NCI-H82 treated with DMSO at 0.1 percent for 48 hours (cell line): ENCODE results near the gene MAD2L2.

ENCODE experiments used
- DNase-seq: peaks from one replicate; lab custom pipeline; 2025; ENCODE audit not compliant: unreplicated experiment; lab: John Stamatoyannopoulos, UW

MAD2L2 gene

GRCh38 chr1:11705596-11705995, 24.6 kb upstream of the MAD2L2 start:
- DNase-seq, result no peak

- DNase-seq, result no peak
Observed at GRCh38 chr1:11704691-11705475, 23.9 kb upstream of the MAD2L2 start.

- DNase-seq, result no peak
Observed at GRCh38 chr1:11704194-11704529, 23.2 kb upstream of the MAD2L2 start.

- DNase-seq, result peak; percentile 66
Observed at GRCh38 chr1:11703357-11704193, 22.6 kb upstream of the MAD2L2 start.

- DNase-seq, result no peak
Observed at GRCh38 chr1:11701981-11702803, 21.2 kb upstream of the MAD2L2 start.

GRCh38 chr1:11701551-11701961, 20.6 kb upstream of the MAD2L2 start:
- DNase-seq, result no peak

GRCh38 chr1:11700601-11701467, 19.9 kb upstream of the MAD2L2 start:
- peak; percentile 90 for DNase-seq

- no peak for DNase-seq
Observed at GRCh38 chr1:11697893-11698210, 16.9 kb upstream of the MAD2L2 start.

- no peak for DNase-seq
Observed at GRCh38 chr1:11697188-11697892, 16.4 kb upstream of the MAD2L2 start.

- DNase-seq, result no peak
Observed at GRCh38 chr1:11695861-11696260, 14.9 kb upstream of the MAD2L2 start.

- DNase-seq, result no peak
Observed at GRCh38 chr1:11693917-11694316, 13.0 kb upstream of the MAD2L2 start.

- DNase-seq, result no peak
Observed at GRCh38 chr1:11693024-11693590, 12.2 kb upstream of the MAD2L2 start.

GRCh38 chr1:11691928-11692711, 11.2 kb upstream of the MAD2L2 start:
- no peak for DNase-seq

- DNase-seq, result peak; percentile 21
Observed at GRCh38 chr1:11691302-11691914, 10.5 kb upstream of the MAD2L2 start, which contains the start of gene DRAXIN. Gene DRAXIN (plus strand): TSS chr1:11691710. CDS start chr1:11706259, 14,549 bp downstream.

- no peak for DNase-seq
Observed at GRCh38 chr1:11690397-11691301, 9.7 kb upstream of the MAD2L2 start.

GRCh38 chr1:11688506-11688905, 7.6 kb upstream of the MAD2L2 start:
- DNase-seq, result no peak

- DNase-seq, result no peak
Observed at GRCh38 chr1:11685210-11685752, 4.3 kb upstream of the MAD2L2 start.
